ENCODE measurements around the gene WRAP73.

The WRAP73 gene

DNA sequence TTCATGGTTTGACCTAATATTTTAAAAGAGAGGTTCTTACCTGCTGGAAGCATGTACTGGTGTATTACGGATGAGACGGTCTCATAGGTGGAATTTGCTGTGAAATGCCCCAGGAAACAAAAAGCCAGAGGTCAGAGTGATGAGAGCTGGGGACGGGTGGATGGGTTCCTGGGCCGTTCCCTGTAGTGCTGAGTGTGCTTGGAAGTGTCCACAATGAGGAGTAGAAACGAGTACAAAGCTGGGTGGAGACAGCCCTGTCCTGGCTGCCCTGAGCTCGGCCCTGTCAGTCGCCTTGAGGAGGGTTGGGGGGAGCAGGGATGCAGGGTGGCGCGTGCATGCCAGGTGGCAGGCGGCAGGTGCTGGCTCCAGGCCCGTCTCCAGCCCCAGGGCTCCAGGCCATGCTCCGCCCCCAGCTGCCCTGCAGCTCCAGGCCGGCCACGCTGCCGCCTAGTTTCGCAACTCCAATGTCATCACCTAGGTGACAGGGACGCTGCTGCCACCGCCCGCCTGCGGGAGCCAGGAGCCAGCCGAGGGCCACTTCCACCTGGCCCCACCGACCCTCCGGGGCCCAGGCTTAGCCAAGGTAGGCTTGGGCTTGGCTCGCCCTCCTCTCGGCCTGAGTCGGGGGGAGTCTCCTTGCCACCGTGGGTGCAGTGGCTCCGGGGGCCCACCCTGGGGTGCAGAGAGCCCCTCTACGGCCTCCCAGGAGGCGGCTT is 18.8 kb upstream of the WRAP73 start:
- DNase-seq (ENCODE audit: low spot score): no peak

DNA sequence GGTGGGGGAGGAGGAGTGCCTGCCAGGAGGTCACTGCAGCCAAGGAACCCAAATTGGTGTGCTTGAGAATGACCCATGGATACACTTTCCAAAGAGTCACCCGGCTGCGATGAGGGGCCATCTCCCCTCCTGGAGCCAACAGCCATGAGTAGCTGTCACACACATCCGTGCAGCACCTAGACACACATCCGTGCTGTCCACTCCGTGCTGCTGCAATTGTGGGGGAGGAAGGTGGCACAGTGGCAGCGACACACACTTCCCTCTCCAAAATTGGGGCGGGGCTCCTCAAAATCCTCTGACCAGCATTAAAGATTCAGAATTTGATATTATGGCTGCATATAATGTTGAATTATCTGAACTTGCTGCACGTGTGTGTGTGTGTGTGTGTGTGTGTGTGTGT is 18.2 kb upstream of the WRAP73 start:
- DNase-seq (ENCODE audit: low spot score): no peak

DNA sequence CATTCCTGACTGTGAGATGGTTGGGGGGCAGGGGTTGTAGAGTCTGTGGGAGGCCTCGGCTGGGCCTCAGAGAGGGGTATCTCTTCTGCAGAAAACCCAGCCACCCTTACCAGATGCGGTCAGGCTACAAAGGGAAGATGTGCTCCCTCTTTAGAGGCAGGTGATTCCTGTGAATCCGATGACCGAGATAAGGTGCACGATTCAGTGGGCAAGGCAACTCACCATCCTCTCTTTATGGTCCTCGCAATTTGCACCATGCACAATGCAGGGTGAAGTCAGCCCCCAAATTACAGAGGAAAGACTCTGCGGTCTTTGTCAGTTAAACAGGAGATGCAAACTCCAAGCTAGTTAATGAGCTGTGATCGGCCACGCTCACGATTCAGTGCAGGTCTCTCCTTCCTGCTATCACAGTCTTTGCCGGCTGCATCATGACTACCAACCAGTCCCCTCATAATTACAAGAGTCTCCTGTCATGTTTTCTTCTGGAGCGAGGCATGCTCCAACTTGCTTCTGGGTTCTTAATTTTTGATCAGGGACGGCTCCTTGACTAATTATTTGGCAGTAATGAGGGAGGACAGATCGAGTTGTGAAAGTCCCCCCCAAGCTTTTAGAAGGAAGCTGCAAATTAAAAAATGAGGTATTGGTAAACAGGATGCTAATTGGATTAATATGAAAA is 14.9 kb upstream of the WRAP73 start:
- DNase-seq (ENCODE audit: low spot score): no peak

DNA sequence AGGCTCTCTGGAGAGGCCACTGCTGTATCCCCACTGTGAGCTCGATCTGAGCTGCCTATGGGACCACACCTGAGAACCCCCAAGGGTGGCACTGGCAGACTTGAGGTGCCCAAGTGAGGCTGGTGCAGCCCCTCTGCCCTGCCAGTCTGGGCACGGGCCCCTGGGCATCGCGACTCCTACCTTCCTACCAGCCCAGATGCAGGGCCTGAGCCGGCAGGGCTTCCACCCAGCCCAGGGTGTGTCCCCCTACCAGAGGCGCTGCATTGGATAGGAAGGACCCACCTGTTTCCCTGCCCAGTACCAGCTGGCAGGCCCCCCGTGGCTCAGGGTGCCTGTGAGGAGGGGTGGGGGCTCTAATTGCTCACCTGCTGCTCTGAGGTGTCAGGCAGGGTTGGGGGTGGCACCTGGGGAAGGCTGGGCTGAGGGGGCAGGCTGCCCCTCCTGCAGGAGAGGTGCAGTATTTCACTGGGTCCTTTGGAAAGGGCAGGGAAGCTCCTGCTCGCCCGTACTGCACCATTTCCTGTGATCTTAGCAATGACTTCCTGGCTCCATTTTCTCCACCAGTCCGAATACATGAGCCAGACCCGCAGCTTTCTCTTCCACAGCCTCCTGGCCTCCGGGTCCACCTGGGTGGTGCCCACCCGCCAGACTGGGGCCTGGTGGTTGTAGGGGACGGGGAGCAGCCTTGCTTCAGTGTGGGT is 14.2 kb upstream of the WRAP73 start:
- no peak for DNase-seq (ENCODE audit: low spot score)

DNA sequence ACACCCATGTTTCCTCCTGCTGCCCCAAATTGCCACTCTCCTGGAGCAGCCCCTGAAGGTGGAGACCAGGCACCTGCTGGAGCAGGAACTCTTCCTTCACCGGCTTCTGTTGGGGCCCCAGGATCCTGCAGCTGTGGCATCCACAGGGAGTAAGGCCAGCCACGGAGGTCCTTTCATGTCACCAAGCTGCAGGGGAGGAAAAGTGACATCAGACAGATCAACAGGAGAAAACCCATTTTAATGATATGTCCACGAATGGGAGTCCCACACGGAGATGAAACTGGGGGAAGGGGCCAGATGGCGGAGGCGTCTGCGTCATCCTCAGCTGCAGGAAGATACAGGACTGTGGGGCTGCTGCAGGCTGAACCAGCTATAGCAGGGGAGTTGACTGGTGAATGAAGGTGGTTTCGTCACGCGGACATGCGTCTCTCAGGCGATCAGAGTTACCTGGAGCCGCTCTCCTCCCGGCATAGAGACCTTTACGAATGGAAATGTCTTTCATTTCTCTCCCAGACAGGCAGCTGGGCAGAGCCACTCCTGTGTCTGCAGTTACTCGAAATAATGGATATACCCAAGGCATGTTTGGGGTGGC is 12.3 kb upstream of the WRAP73 start:
- no peak for DNase-seq (ENCODE audit: low spot score)

DNA sequence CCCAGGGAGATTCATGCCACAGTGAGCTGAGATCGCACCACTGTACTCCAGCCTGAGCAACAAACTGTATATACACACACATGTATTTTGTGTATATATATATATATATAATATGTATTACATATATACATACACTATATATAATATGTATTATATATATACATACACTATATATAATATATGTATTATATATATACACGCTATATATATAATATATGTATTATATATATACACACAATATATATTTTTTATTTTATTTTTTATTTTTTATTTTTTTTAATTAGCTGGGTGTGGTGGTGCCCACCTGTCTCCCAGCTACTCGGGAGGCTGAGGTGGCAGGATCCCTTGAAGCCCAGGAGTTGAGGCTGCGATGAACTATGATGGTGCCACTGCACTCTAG is 11.7 kb upstream of the WRAP73 start:
- DNase-seq (ENCODE audit: low spot score): no peak

DNA sequence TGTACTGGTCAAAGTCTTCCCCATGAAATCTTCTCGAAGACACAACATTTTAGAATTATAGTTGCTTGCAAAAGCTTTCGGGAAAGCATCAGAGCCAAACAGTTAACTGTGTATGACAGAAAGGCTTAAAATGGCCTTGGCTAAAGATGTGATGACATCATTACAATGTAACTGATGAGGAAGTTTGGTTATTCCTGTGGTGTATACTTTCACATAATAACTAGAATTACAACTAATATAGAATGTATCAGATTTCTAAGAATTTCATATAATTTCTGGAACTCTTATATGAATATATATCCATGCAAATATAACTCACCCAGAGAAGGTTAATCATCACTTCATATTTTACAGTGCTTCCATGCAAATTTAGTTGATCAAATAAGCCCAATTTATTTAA is 10.8 kb upstream of the WRAP73 start:
- no peak for DNase-seq (ENCODE audit: low spot score)

DNA sequence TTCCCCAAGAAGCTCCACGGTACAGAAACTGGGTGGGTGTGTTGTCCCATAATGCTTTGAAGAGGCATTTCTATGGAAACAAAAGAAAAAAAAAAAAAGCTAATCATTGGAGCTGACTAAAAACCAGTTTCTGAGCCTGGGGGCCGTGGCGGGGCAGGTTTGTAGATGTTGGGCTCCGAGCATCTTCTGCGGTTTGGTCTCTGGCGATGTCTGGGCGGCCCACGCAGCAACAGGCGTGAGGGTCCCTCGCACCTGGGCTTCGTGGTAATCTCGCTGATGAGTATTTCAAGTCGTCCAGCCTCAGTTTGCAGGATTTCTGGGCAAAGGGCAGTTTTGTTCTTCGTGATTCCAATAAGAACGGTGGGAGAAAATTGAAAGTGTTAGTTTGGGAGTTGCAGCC is 9.2 kb upstream of the WRAP73 start:
- DNase-seq (ENCODE audit: low spot score): no peak

DNA sequence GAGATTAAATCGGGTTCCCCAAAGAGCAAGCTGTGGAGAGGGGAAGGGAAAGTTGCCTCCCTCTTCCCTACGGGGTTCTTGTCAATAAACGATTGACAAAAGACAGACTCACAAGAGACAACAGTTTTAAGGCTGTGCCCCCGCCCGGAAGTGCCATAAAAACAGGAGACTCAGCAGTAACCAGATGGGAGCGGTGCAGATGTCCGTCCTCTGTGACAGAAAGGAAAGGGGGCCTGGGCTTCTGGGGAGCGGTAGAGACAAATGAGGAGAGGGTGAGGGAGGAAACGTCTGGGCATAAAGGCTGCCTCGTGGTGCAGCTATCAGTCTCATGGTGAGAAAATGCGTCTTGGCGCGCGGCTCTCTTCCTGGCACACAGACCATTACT is 8.3 kb upstream of the WRAP73 start:
- DNase-seq (ENCODE audit: low spot score): no peak

DNA sequence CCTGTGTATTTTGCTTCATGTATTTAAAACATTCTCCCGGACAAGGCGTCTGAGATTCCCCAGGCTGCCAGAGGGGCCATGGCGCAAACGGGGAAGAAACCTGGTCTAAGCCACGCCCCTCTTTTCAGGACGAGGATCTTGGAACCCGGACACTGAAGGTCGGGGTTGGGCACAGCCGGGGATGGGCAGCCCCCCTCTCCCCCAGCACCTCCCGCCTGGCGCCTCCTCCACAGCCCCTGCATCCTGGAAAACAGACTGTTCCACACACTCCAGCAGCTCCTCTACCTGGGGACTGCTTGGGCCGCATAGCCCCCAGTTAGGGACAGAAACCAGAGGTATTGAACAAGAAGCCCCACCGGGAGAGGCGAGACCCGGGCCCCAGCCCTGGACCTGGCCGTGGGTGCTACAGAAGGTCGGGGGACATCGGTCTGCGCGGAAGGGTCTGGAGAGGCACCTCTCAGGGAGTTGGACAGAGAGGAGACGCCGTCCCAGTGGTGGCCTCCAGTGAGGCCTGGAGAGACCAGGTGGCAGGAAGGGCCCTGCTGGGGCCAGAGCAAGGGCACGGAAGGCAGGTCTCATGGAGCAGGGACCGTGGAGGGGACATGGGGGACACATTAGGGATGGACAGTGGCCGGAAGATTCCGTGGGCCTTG is 7.8 kb upstream of the WRAP73 start:
- DNase-seq (ENCODE audit: low spot score): no peak

DNA sequence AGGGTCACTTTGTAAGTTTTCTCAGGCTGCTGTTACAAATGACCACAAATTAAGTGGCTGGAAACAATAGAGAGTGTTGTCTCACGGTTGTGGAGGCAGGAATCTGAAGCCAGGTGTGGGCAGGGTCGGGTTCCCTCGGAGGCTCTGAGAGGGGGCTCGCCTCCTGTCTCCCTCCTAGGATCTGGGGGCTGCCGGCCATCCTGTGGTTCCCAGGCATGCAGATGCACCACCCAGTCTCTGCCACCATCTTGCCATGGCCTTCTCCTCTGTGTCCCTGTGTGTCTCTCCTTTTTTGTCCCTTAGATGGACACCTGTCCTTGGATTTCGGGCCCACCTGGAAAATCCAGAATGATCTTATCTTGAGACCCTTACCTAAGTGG is 7.2 kb upstream of the WRAP73 start:
- no peak for DNase-seq (ENCODE audit: low spot score)

DNA sequence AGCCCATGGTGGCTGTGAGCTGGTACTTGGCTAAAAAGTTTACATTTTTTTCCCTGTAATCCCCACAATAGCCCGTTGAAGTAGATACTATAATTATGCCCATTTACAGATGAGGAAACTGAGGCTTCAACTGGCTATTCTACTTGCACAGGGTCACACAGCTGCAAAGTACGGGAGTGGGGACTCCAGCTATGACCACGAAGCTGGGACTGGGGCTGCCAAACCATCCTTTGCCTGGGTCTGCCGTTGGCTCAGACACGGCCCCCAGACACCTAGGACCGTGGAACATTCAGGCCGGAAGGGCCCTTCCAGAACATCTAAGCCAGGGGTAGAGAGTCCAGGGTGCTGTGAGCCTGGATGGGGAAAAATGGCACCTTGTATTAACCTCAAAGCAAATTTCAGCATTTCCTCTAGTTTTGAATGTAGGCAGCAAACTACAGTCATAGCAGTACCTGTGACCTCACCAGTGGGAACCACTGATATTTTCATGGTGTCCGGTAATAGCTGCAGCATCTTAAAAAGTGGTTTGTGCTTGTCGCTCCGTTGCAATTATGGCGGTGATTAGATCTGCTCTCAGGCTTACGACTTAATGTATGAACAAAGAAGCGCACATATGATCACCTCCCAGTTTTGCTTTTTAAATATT is 6.7 kb upstream of the WRAP73 start:
- no peak for DNase-seq (ENCODE audit: low spot score)

DNA sequence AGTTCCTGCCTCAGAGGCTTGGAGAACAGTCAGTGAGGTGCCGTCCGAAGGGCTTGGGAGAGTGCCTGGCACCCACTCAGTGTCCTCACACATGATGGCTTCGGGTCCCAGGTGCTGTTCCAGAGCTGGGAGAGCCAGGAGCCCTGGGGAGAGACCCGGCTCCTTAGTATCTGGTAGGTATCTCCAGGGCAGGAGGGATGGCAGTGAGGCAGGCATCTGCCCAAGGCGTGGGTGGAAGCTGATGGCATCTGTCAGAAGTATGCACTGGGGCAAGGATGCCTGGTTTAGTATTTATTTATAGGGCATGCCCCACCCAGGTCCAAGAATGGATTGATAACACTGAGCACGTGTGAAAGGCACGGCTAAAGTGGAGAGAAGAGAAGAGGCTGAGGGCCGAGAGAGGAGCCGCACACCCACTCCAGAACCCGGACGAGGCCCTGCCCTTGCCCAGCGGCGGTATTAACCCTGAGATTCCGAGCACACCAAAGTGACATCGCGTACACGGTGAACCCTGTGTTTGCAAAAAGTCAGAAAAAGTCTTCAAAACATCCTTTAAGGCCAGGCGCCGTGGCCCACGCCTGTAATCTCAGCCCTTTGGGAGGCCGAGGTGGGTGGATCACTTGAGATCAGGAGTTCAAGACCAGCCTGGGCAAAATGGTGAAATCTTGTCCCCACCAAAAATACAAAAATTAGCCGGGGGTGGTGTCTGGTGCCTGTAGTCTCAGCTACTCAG is 4.8 kb upstream of the WRAP73 start:
- no peak for DNase-seq (ENCODE audit: low spot score)

DNA sequence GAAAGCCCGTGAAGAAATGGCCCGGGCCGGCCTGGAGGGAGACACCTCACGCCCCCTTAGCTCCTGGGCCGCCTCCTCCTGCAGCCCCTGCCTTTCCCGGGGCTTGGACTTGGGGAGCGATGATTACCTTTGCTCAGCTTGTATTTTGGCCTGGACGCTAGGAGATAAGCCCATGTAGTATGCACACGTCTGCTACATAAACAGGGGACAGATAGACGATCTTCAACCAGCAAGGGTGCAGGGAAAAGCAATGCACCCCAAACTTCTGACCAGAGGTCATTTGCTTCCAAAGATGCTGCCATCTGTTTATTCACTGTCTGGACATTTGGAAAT is 3.3 kb upstream of the WRAP73 start:
- no peak for DNase-seq (ENCODE audit: low spot score)

DNA sequence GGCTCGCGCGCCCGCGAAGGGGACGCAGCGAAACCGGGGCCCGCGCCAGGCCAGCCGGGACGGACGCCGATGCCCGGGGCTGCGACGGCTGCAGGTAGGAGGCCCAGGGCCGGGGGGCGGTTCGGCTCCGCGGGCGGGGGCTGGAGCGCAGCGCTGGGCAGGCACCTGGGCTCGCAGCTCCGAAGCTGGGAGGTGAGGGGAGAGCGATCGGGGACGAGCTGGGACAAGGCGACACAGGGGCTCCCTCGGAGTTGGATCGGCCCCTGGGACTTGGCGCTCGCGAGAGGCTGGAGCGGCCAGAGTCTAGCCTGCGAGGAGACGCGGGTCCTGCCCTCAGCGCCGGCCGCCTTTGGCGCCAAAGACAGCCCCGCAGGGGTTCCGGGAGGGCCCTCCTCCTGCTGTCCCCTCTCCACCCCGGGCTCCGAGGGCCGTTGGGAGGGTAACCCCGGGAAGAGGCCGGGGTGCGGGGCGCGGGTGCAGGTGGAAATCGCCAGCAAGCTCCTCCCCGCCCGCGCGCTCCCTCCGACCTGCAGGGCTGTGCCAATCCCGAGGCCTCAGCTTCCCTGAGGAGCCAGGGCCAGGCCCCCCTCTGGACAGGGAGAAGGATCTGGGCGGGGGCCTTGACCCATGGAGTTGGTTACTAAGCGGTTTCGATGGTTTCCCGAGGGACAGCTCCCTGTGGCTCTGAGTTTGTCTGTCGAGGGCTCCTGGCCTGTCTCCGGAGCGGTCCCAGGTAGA is 2.8 kb upstream of the WRAP73 start:
- DNase-seq (ENCODE audit: low spot score): no peak

DNA sequence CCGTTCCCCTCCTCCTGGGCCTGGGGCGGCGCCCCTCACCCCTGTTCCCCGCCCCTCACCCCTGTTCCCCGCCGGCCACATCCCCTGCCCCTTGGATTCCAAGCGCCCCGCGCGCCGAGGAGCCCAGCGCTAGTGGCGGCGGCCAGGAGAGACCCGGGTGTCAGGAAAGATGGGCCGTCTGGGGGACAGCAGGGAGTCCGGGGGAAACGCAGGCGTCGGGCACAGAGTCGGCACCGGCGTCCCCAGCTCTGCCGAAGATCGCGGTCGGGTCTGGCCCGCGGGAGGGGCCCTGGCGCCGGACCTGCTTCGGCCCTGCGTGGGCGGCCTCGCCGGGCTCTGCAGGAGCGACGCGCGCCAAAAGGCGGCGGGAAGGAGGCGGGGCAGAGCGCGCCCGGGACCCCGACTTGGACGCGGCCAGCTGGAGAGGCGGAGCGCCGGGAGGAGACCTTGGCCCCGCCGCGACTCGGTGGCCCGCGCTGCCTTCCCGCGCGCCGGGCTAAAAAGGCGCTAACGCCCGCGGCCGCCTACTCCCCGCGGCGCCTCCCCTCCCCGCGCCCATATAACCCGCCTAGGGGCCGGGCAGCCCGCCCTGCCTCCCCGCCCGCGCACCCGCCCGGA is 2.1 kb upstream of the WRAP73 start, which contains the start of gene TP73:
Gene TP73 (plus strand): TSS at position 587 of the 618 bp plus-strand sequence. CDS start 29,850 bp downstream, outside the sequence.
- peak; percentile 71 for DNase-seq (ENCODE audit: low spot score)

DNA sequence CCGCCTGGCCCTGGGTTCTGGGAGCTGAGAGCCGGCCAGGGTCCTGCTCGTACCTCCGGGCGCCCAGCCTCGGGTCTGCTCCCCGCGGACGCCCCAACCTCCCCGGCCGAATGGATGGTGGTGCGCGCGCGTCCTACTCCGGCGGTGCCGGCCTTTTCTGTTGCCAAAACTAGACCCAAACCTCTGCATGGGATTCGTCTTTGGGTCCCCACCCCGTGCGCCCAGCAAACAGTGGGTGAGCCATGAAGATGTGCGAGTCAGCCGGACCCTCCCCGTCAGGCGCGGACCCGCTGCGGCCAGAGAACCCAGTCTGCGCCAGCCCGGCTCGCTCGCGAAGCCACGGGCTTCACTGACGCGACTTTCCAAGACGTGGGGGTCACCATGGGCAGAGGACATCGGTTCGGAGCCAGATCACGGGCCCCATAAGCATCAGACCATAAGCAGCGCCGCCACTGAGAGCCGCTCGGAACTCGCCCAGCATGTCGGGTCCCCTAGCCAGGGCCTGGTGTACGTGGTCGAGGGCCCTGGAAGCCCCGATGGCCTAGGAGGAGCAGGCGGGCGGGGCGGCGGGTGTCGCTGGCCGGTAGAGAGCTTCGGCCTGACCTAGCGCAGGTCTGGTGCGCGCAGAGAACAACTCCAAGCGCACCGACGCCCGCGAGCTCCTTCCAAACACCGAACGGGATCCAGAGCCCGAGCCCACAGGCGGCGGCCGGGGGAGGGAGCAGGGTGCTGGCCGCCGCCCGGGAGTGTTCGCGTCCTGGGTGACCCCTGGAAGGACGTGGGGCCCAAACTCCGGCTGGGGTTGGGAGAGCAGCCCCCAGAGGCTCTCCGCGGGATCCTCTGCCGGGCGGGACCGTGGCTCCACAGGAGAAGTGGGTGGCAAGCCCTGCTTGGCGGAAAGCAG is 1.4 kb upstream of the WRAP73 start:
- no peak for DNase-seq (ENCODE audit: low spot score)

DNA sequence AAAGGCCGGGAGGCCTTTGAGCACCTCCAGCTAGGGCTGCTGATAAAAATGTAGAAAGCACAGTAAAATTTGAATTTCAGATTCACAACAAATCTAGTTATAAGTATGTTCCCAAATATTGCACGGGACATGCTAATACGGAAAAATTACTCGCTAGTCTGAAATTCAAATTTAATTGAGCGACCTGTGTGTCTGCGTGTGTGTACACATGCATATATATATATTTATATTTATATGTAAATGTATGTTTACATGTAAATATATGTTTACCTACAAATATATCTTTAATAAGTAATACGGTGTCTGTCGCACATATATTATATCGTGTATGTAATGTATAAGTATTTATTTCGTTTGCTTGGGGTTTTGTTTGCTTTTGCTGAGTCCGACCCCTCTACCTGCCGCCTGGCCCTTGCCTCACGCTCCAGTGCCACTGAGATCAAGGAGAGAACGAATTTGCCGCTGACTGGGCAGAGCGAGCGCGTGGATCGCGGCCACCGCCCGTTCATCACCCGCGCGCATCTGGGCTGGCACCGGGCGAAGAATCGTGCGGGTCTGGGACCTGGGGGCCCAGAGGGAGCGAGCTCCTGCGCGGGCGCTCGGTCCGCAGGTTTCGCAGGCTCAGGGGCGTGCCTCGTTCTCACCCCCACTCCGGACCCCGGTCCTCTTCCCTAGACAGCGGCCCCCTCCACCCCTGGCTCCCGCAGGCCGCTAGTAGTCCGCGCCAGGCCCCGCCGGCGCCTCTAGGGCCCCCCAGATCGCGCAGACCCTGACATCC is 534 bp upstream of the WRAP73 start:
- DNase-seq (ENCODE audit: low spot score): no peak

All from ecto neural progenitor cell (in vitro differentiated cells).